ENCODE measurements around the gene LYRM2.
A peak's percentile ranks its signal among the peaks of the same experiment; 100 is the strongest.

LYRM2 gene

GRCh38 chr6:89590133-89590532 is 48.4 kb downstream of the LYRM2 start:
- DNase-seq: no peak

DNA sequence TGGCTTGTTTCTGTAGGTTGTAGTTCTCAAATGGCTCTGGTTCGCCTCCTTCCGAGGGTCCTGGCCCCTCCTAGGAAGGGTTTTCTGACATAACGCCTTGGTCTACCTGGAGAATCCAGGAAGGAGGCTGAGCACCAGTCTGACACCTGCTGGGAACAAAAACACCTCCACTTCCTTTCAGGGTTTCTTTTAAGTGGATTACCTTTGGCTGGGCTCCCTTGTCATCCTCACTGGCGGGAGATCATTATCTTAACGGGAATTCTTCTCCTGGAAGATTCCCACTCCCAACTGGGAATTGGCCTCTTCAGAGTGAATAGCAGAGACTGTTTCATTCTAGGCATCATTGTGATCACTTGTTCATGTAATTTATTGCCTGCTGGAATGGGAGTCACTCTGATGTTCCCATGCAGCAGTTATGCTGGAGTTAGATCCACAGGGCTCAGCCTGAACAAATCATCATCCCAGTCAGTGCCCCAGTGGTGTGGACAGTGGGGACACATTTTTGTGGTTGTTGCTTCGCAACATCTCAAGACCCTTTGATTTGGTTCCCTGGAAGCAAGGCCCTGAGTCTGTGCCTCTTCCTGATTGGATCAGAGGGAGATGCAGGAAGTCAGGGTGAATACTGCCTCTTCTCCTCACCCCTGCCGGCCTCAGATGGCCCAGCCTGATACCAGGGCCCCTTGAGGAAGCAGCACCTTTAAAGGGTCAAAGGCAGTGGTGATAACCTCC is 49.1 kb downstream of the LYRM2 start:
- DNase-seq: no peak

DNA sequence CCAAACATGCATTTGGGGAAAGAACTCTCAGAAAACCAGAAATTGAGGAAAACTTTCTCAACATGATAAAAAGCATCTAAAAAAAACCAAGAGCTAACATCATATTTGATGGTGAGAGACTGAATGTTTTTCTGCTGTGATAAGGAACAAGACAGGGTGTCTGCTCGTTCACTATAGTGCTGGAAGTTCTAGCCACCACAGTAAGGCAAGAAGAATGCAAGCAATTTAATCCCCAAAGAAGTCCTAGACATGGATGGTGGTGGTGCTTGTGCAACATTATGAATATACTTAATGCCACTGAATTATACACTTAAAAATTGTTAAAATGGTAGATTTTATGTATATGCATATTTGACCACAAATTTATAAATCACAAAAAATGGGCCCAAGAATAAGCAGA is 53.4 kb downstream of the LYRM2 start:
- no peak for DNase-seq

DNA sequence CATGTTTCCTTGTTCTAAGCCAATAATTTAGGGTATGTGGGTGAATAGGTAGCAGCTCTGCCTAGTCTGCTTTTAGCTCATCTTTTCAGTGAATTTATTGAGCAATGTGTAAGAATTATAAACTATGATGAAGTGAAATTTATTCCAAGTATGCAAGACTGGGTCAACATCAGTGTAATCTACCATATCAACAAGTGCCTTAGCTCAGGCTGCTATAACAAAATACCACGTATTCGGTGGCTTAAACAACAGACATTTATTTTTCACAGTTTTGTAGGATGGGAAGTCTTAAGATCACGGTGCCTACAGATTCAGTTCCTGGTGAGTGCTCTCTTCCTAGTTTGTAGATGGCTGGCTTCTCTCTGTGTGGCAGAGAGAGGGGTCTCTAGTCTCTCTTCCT is 54.0 kb downstream of the LYRM2 start:
- DNase-seq: no peak

DNA sequence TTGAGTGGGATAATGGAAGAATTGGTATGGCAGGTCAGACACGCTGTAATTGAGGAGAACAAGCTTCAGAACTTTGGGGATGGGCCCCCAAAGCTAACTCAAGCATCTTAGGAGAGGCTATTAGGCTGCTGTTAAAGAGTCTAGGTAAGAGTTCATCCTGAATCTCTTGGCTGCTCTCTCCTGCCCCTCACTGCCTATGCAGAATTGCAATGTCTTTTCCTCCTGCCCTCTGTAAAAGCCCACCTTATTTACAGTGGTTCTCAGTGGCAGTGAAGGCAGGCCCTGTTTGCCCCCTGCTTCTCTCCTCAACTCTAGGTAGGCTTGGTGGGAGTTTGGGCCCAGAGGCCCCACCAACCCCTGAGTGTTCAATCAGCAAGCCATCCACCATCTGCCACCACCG is 55.0 kb downstream of the LYRM2 start:
- DNase-seq: no peak

DNA sequence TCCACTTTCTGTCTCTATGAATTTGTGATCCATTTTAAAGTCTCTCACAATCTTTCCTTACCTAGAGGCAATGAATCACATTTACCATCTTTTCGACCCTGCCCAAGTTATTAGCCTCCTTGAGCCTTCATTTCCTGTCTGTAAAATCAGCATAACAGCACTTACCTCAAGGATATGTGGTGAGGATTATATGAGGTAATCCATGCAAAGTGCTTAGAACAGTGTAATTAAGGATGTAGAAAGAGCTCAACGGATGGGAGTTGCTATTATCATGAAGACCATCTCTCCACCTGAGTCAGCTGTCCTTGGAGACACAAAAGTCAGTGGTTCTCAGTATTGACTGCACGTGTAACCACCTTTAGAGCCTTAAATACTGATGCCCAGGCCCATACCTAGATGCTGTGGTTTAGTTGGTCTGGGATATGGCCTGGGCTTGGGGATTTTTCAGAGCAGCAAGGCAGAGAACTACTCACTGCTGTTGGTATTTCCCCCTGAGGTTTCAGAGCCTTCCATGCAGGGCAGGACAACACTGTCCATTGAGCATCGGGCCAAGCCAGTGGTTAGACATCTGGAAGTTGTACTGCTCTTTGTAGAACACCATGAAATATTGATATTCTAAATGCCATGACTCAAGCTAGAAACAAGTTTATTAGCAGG is 55.8 kb downstream of the LYRM2 start:
- no peak for DNase-seq

DNA sequence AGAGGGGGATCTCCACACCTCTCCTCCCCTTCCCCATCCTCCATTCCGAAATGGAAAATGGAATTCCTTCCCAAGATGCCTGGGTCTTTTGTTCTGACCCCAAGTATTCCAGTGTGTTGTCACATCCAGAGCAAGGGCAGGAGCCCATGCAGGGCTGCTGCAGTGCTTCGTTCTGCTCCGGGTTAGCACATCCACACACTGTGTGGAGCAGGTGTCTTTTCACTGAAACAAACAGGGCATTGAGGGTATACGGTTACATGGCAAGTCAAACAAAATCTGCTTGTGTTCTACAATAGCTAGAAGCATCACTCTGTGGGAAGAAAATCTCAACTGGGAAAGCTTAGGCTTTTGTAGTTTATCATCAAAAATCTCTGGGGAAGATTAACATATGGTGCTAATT is 56.9 kb downstream of the LYRM2 start:
- DNase-seq: peak; percentile 64

- peak; percentile 33 for DNase-seq
Measured at GRCh38 chr6:89580997-89581666, 57.4 kb downstream of the LYRM2 start.

GRCh38 chr6:89575562-89575960 is 63.0 kb downstream of the LYRM2 start:
- DNase-seq: no peak

DNA sequence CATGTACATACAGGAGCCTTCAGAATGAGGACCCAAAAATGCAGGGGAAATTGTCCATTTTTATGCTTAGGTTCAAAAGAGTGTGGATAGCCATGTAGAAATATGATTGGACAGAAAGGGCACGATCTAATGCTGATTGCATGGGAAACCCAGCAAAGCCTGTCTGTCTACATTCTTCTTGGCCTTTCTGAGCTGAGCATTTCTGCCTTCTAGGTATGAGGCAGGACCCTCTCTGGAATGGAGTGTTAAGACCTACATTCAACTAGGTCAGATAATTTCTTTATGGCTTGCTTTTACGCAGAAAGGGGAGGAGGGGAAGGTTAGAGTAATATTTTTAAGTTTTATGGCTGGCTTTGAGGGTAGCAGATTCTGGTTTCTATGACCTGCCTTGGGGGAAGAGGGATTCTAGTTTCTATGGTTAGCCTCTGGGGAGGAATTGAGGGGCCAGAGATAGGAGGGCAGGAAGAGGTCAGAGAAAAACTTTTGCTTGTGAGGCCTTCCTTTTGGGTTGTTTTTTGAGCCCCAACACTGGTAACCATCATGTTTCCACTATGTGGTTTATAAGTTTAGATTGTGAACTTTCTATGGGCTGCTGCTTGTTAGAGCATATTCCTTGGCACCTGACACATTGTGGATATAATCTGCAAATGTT is 63.5 kb downstream of the LYRM2 start:
- DNase-seq: no peak

GRCh38 chr6:89567630-89568390 is 70.7 kb downstream of the LYRM2 start:
- no peak for DNase-seq

GRCh38 chr6:89566930-89567629 is 71.5 kb downstream of the LYRM2 start:
- no peak for DNase-seq

- no peak for DNase-seq
Measured at GRCh38 chr6:89566008-89566800, 72.3 kb downstream of the LYRM2 start.

GRCh38 chr6:89564752-89565427 is 73.7 kb downstream of the LYRM2 start:
- peak; percentile 58 for DNase-seq

DNA sequence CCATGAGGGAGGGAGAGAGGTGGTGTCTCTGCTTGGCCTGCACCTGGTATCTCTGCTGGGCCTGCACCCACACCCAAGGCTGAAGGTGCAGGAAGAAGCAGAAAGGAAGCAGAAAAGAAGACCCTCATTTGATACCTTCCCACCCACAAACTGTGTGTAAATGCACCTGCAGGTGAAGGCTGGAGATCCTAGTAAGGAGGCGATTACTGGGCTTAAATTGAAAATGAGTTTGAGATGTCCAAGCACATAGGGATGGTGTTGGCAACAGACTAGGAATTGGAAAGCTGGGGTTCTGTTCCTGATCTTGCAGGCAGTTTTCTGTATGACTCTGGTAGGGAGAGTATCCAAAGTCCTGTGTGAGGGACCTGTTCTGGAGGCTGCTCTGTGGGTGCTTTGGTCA is 74.7 kb downstream of the LYRM2 start:
- DNase-seq: no peak

GRCh38 chr6:89562093-89562973 is 76.2 kb downstream of the LYRM2 start:
- DNase-seq: no peak

GRCh38 chr6:89559487-89559886 is 79.1 kb downstream of the LYRM2 start:
- no peak for DNase-seq

GRCh38 chr6:89555806-89556205 is 82.7 kb downstream of the LYRM2 start:
- no peak for DNase-seq

DNA sequence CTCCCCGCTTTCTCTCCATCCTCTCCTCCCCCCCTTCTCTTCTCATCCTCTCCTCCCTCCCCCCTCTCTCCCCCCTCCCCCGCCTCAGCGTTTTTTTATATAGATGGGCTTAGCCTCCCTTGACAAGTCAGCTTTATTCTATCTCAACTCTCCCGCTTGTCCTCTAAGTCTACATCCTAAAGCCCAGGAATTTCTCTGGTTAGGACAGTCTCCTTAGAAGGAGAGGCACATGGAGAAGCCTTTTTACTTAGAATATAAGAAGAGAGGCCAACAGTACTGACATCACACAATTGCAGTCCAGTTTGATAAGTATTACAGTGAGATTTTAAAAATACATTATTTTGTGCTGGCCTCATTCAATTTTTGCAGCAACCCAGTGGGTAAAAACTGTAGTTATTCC is 83.5 kb downstream of the LYRM2 start:
- no peak for DNase-seq

GRCh38 chr6:89554106-89554505 is 84.4 kb downstream of the LYRM2 start:
- DNase-seq: no peak

All from NCI-H774 (cell line).